NCI-H146 treated with DMSO at 0.1 percent for 48 hours (cell line): ENCODE data around the gene CEP170.
"Not testable (repeated sequence)": the region's sequence is repeated elsewhere in the genome, so short reads cannot be mapped to it uniquely, and the experiment has no call there.

Experiments
- DNase-seq: peaks from one replicate; lab custom pipeline; 2025; ENCODE audit not compliant: unreplicated experiment; lab: John Stamatoyannopoulos, UW

Gene CEP170

DNA sequence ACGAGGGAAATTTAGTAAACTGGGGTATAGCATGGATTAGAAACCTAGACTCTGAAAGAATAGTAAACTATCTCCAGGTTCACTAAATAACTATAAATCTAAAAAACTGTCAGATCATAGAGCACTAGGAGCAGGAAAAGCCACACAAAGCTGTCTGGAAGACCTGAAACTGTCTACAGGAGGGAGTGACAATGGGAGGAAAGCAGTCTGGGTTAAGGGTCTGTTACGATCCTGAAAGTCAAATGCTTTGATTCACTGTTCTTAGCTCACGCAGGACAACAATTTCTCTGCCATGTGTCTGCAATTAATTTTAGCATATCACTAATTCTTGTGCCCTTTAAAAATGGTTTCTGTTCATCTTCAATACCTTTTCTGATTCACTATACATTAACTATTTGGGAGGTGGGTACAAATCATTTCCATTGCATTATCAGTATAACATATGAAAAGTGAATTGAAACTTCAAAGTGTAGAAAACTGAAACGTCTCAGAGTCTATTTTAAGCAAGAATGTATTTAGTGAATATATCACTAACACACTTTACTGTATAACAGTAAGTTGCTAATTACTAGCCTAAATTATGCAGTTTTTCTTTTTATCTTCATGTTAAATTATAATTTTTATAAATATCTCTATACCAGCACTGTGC lies 18.4 kb downstream of the CEP170 start:
- DNase-seq = no peak

DNA sequence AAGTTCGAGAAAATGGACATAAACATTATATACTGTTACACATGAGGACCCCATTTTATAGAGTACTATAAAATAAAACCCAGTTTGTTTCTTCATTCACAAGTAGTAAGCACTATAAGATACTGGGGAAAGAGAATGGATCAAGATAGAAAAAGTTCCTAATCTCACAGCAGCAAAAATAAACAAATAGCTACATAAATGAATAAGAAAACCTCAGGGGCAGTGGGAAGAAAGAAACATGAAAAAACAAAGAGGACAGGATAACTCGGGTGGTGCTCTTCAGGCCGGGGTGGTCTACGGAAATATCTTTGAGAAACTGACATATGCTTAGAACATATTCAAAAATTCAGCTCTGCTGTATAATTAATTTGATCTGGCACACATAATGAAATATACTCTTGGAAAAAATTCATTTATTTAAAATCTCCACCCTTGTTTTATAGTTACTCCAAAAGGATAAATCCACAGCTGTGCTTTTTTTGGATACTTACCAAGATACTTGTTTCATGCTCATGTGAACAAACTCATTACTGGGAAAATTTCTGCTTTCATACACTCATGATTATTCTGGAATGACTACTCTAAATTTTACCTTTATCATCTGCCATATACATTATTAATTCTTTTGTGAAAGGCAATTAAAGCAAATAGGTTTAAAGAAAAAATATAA lies 20.0 kb downstream of the CEP170 start:
- no peak for DNase-seq

DNA sequence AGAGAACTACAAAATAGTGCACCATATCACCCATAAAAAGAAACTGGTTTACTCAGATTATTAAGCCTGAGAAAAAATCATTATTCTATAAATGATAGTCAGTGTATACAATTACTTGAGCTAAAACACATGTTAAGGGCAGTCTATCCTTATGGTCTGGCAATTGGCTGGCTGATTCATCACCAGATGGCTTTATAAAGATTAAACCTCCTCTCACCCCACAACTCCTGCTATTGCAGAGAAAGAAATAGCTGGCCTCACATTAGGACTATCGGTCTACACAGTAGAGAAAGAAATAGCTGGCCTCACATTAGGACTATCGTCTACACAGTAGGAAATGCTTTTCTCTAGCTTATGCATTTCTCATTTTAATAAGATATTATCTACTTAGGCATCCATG lies 21.2 kb downstream of the CEP170 start:
- no peak for DNase-seq

DNA sequence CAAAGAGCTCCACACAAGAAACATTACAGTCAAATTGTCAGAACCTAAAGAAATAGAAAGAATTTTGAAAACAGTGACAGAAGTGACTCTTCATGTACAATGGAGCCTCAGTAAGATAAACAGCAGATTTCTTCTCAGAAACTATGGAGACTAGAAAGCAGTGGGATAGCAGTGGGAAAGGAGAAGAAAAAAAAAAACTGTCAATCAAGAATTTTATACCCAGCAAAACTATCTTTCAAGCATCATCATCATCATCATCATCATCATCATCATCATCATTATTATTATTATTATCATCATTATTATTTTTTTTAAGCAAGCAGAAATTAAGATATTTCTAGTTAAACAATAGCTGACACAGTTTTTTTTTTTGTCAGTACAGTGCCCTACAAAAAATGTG lies 24.2 kb downstream of the CEP170 start:
- DNase-seq = peak; percentile 6

DNA sequence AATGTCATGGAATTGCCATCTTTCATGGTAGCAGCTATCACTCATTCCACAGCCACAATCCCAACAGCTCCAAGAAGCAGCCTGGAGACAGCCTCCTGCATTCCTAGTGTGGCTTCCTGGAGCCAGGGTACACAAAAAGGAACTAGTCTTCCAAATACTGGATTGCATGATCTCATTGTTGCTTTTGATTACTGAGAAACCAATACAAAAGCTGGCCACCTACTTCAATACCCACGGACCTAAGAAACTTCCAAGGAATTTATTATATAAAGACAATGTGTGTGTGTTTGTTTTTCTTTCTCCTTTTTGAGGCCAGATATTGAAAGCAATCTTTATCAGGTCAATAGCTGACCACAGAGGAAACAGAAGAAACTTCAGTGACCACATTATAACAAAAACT lies 25.6 kb downstream of the CEP170 start:
- DNase-seq = no peak

DNA sequence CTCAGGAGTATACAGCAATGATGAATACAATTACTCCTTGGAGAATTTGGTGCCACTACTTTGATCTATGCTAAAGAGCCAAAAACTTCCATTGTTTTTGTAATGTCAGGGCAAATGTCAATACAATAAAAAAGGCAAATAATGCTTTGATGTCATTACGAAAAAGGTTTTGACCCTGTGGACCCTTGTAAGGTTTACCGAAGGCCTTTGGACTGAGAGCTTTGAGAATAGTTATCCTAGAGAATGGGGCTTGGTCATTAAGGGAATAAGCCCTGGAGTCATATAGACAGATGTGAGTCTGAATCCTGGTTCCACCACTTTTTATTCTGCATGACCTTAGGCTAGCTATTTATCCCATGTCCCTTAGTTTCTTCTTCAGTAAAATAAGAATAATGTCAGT lies 27.5 kb downstream of the CEP170 start:
- DNase-seq = no peak

DNA sequence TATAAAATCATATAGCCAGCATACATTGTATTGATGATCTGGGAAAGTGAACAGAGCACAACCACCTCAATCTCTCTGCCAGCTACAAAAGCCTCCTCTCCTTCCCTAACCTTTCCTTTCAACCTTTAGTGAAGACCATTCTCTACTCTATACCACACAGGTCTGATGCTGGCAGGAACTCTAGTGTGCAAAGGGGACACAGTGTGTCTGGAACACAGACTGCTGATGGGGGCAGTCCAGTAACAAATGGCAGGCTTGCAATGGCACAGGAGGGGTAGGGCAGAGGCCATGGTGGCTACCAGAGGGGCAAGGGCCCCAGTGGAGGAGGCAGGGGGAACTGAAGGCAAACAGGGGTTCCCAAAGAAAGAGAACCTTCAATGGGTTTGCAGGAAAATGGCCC lies 37.0 kb downstream of the CEP170 start:
- no peak for DNase-seq

- DNase-seq = no peak
Observed at GRCh38 chr1:243217349-243217748, 37.7 kb downstream of the CEP170 start.

DNA sequence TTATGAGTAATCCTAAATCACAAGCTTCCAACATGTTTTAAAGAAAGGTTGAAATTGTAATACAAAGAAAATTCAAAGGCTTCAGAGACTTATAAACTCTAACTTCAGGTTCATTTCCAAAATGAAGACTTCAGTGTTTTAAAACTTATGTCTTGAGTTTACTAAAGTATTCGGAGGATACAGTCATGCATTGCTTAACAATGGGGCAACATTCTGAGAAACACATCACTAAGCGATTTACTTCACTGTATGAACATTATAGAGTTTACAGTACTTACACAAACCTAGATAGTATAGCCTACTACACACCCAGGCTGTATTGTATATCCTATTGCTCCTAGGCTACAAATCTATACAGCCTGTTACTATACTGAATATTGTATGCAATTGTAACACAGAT lies 38.3 kb downstream of the CEP170 start:
- DNase-seq = no peak

- not testable (repeated sequence) for DNase-seq
Observed at GRCh38 chr1:243215276-243215875, 39.7 kb downstream of the CEP170 start.

- no peak for DNase-seq
Observed at GRCh38 chr1:243213045-243213787, 41.9 kb downstream of the CEP170 start.

DNA sequence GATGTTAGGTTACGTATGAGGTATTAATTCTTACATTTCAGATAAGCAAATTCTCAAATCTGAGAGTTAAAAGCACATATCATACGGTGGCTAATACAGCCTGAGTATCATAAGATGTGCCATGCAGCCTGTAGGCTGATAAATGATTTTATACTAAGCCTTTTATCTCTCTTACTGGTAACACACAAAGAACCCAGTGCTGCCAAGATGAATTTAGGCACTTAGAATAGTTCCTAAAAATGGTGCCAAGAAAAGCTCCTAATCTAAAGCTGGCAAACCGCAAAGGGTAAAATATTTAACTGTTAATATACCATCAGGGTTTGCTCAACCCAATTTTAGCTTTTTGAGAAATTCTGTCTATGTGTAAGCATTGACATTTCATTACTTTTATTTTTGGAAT lies 43.1 kb downstream of the CEP170 start:
- DNase-seq = not testable (repeated sequence)

DNA sequence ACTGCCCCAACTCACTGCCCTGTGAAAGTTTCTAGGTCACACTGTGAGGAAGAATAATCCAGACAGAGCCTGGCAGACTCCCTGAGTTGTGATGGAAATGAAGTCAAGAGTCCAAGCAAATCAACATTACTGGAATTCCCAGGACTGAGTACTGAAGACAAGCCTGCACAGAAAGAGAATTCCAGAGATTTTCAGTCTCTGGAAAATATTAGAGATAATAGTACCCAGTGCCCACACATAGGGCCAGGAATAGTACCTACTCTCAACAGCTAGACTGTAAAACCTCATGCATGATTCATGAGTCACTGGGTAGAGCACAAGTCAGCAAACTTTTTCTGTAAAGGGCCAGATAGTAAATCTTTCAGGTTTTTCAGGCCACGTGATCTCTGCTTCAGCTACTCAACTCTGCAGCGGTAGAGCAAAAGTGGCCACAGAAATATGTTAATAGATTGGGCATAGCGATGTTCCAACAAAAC lies 50.0 kb downstream of the CEP170 start:
- DNase-seq = not testable (repeated sequence)

- DNase-seq = not testable (repeated sequence)
Observed at GRCh38 chr1:243204336-243204735, 50.7 kb downstream of the CEP170 start.

DNA sequence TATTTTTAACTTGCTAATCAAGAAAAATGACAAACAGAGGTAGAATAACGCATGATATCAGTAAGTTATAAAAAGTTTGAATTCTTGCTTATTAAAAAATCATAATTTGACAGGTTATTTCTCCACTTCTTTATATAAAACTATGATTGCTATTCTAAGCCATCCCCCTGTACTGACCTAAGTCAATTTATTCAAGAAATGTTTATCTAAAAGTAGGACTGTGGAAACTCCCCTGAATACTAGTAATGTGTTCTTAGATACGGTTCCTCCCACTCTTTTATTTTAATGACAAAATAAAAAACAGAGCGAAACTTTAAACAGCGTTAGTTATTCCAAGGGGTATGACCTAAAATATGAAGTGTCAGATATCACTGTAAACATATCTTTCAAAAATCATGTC lies 51.9 kb downstream of the CEP170 start:
- DNase-seq = not testable (repeated sequence)

GRCh38 chr1:243201316-243201715 lies 53.8 kb downstream of the CEP170 start:
- not testable (repeated sequence) for DNase-seq

- DNase-seq = not testable (repeated sequence)
Observed at GRCh38 chr1:243197524-243197923, 57.6 kb downstream of the CEP170 start.

GRCh38 chr1:243193330-243193729 lies 61.8 kb downstream of the CEP170 start:
- DNase-seq = not testable (repeated sequence)

DNA sequence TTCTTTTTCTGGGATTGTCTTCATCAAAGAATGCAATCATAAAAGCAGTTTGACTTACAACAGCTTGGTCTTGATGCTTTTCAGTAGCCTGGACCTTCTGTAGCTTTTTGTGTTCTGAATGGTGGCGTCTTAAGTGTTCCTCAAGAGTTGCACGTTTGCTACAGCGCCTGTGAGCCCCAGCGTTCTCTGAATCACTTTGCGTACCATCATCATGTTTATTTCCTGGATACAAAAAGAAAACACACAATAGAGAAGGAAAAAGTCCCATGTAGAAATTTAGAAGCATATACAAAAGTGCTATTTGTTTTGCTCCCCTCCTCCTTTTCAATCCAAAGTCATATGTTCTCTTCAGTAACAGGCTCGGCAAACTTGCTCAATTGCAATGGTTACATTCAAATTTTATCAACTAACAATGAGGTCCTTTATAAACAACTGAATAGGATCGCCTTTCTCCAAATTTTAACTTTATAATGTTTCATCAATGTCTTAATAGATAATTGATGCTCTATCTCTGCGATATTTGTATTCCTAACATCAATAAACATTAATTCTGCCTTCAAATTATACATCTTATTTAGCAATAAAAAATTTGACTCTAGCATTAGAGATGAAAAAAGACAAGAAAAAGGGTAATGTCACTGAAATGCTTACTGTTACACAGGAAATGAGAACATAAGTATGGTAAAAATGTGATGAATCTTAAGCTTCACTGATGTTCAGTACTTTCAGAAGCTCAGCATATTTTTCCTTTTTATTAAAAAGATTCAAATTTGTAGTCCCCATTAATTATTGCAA lies 68.7 kb downstream of the CEP170 start:
- DNase-seq = not testable (repeated sequence)

DNA sequence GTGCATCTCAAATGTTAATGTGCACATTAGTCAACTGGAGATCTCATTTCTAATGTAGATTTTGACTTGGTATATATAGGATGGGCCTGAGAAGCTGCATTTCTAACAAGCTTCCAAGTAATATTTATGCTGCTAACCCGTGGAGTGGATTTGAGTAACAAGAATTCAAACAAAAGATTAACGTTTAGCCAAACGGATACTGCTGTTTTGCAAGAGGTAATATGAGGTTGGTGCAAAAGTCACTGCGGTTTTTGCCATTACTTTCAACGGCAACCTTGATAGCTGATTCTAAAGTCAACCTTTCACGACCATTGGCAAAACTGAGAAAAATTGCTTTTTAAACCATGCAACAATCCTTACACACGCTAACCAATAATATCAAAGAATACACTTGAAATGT lies 70.3 kb downstream of the CEP170 start:
- not testable (repeated sequence) for DNase-seq

GRCh38 chr1:243183661-243184060 lies 71.4 kb downstream of the CEP170 start:
- not testable (repeated sequence) for DNase-seq
